ENCODE measurements around the gene MED4.
A peak's percentile ranks its signal among the peaks of the same experiment; 100 is the strongest.

Gene MED4

GRCh38 chr13:48094781-48095502, at the start of gene MED4:
MED4 (minus strand) TSS chr13:48095104; CDS start chr13:48095078, 26 bp downstream.
- Mint-ChIP-seq H3K4me3 (peak within 1 kb of the TSS; percentile 90 to 94), H3K9me3 (peaks cover 4 to 6% of the 10 kb centered on the region in 2 donors), H3K4me1 (peaks cover 32% of the 10 kb centered on the region), H3K27me3 (peaks cover 8% of the 10 kb centered on the region), H3K27ac (peak within 1 kb of the TSS; percentile 98 to 99)
- peak; percentile 97 for ATAC-seq
- DNase-seq: peak; percentile 98

GRCh38 chr13:48144413-48145035, 49.6 kb upstream of the MED4 start:
- DNase-seq (peak in 1 of 2 donors; percentile 26), ATAC-seq (peak; percentile 74)
- Mint-ChIP-seq H3K4me3 (peak overlapping the region in 1 of 2 donors; percentile 42), H3K27me3 (no peaks in the 10 kb centered on the region), H3K27ac (peak overlapping the region; percentile 91), H3K4me1 (peaks cover 42% of the 10 kb centered on the region), H3K9me3 (peaks cover 0 to 6% of the 10 kb centered on the region in 2 donors)

- Mint-ChIP-seq H3K4me1 (peaks cover 42% of the 10 kb centered on the region), H3K27ac (no peak overlapping the region), H3K4me3 (no peak overlapping the region), H3K27me3 (no peaks in the 10 kb centered on the region), H3K9me3 (peaks cover 0 to 6% of the 10 kb centered on the region in 2 donors)
- ATAC-seq (no peak), DNase-seq (no peak)
Observed at GRCh38 chr13:48142436-48142835, 47.5 kb upstream of the MED4 start.

GRCh38 chr13:48138270-48138669, 43.4 kb upstream of the MED4 start:
- no peaks in the 10 kb centered on the region for H3K27me3 Mint-ChIP-seq
- ATAC-seq (peak; percentile 80), DNase-seq (peak in 1 of 2 donors; percentile 28)
- no peak overlapping the region for H3K27ac Mint-ChIP-seq
- no peak overlapping the region for H3K4me3 Mint-ChIP-seq
- peaks cover 21% of the 10 kb centered on the region for H3K4me1 Mint-ChIP-seq
- H3K9me3 Mint-ChIP-seq: no peaks in the 10 kb centered on the region

GRCh38 chr13:48132961-48133360, 38.1 kb upstream of the MED4 start:
- DNase-seq: no peak
- H3K27ac Mint-ChIP-seq: no peak overlapping the region

GRCh38 chr13:48131533-48131932, 36.6 kb upstream of the MED4 start:
- H3K27me3 Mint-ChIP-seq: no peaks in the 10 kb centered on the region
- DNase-seq (no peak), ATAC-seq (no peak)
- no peak overlapping the region for H3K27ac Mint-ChIP-seq
- no peaks in the 10 kb centered on the region for H3K9me3 Mint-ChIP-seq
- H3K4me1 Mint-ChIP-seq: peaks cover 29% of the 10 kb centered on the region
- no peak overlapping the region for H3K4me3 Mint-ChIP-seq

More at GRCh38 chr13:48132961-48133360, 38.1 kb upstream of the MED4 start:
- Mint-ChIP-seq H3K9me3 (no peaks in the 10 kb centered on the region), H3K4me3 (no peak overlapping the region), H3K4me1 (peaks cover 25% of the 10 kb centered on the region), H3K27me3 (no peaks in the 10 kb centered on the region)
- no peak for ATAC-seq

- DNase-seq (peak; percentile 37 to 48), ATAC-seq (peak; percentile 77)
- H3K27me3 Mint-ChIP-seq: no peaks in the 10 kb centered on the region
- H3K9me3 Mint-ChIP-seq: no peaks in the 10 kb centered on the region
- H3K4me3 Mint-ChIP-seq: peak overlapping the region; percentile 20 to 50
- peaks cover 29% of the 10 kb centered on the region for H3K4me1 Mint-ChIP-seq
- peak overlapping the region; percentile 67 to 81 for H3K27ac Mint-ChIP-seq
Observed at GRCh38 chr13:48126944-48127830, 32.3 kb upstream of the MED4 start.

- H3K27ac Mint-ChIP-seq: no peak overlapping the region
- ATAC-seq (no peak), DNase-seq (no peak)
- H3K9me3 Mint-ChIP-seq: no peaks in the 10 kb centered on the region
- peaks cover 22% of the 10 kb centered on the region for H3K4me1 Mint-ChIP-seq
- no peaks in the 10 kb centered on the region for H3K27me3 Mint-ChIP-seq
- no peak overlapping the region for H3K4me3 Mint-ChIP-seq
Observed at GRCh38 chr13:48125794-48126228, 30.9 kb upstream of the MED4 start.

GRCh38 chr13:48123812-48124211, 28.9 kb upstream of the MED4 start:
- Mint-ChIP-seq H3K27me3 (no peaks in the 10 kb centered on the region), H3K9me3 (no peaks in the 10 kb centered on the region), H3K4me1 (peaks cover 11% of the 10 kb centered on the region), H3K27ac (no peak overlapping the region), H3K4me3 (no peak overlapping the region)
- DNase-seq (no peak), ATAC-seq (no peak)

GRCh38 chr13:48121733-48122132, 26.8 kb upstream of the MED4 start:
- H3K4me3 Mint-ChIP-seq: no peak overlapping the region
- H3K27ac Mint-ChIP-seq: no peak overlapping the region
- no peaks in the 10 kb centered on the region for H3K27me3 Mint-ChIP-seq
- DNase-seq (no peak), ATAC-seq (no peak)
- no peaks in the 10 kb centered on the region for H3K4me1 Mint-ChIP-seq
- H3K9me3 Mint-ChIP-seq: no peaks in the 10 kb centered on the region

- H3K27me3 Mint-ChIP-seq: no peaks in the 10 kb centered on the region
- no peak overlapping the region for H3K4me3 Mint-ChIP-seq
- ATAC-seq: no peak
- H3K9me3 Mint-ChIP-seq: no peaks in the 10 kb centered on the region
- no peaks in the 10 kb centered on the region for H3K4me1 Mint-ChIP-seq
- H3K27ac Mint-ChIP-seq: no peak overlapping the region
- no peak for DNase-seq
Observed at GRCh38 chr13:48120241-48120640, 25.3 kb upstream of the MED4 start.

GRCh38 chr13:48118030-48118429, 23.1 kb upstream of the MED4 start:
- Mint-ChIP-seq H3K27ac (no peak overlapping the region), H3K4me1 (peaks cover 4% of the 10 kb centered on the region), H3K27me3 (no peaks in the 10 kb centered on the region), H3K4me3 (no peak overlapping the region), H3K9me3 (no peaks in the 10 kb centered on the region)
- ATAC-seq: no peak
- DNase-seq: no peak

GRCh38 chr13:48116808-48117207, 21.9 kb upstream of the MED4 start:
- Mint-ChIP-seq H3K4me1 (peaks cover 11% of the 10 kb centered on the region), H3K27me3 (no peaks in the 10 kb centered on the region), H3K27ac (no peak overlapping the region), H3K4me3 (no peak overlapping the region), H3K9me3 (no peaks in the 10 kb centered on the region)
- ATAC-seq: no peak
- DNase-seq: no peak

- DNase-seq: no peak
- Mint-ChIP-seq H3K4me1 (peaks cover 11% of the 10 kb centered on the region), H3K9me3 (no peaks in the 10 kb centered on the region), H3K27ac (no peak overlapping the region), H3K4me3 (no peak overlapping the region), H3K27me3 (no peaks in the 10 kb centered on the region)
- no peak for ATAC-seq
Observed at GRCh38 chr13:48113756-48114130, 18.8 kb upstream of the MED4 start.

GRCh38 chr13:48112896-48113755, 18.2 kb upstream of the MED4 start:
- Mint-ChIP-seq H3K27ac (no peak overlapping the region), H3K9me3 (no peaks in the 10 kb centered on the region), H3K27me3 (no peaks in the 10 kb centered on the region), H3K4me1 (peaks cover 11% of the 10 kb centered on the region), H3K4me3 (no peak overlapping the region)
- DNase-seq (no peak), ATAC-seq (no peak)
